PC-9 (cell line): Measurements from ENCODE around the gene FXYD7. TPM values are rescaled to one million over a fixed set of nuclear protein-coding genes. Genes with fewer than 3 reads are reported as not detected.

ENCODE experiments used
- Bru-seq: library from RNA; stranded (reverse); fragments of 400-500 nt; gene quantifications from one replicate; lab custom pipeline; 2021; lab: Mats Ljungman, UMichigan
- BruChase-seq, 2 experiments: library from RNA; stranded (reverse); fragments of 400-500 nt; gene quantifications; one replicate each; lab custom pipeline; 2021; lab: Mats Ljungman, UMichigan
- BruUV-seq: library from RNA; stranded (reverse); fragments of 400-500 nt; replicated peaks from 2 replicates; lab custom pipeline; 2021; lab: Mats Ljungman, UMichigan
- CTCF ChIA-PET: fragments of 300-600 bp; sonication (Branson Sonifier 250); formaldehyde crosslinking; loops from one replicate; lab custom pipeline; 2022; ENCODE audit warnings: antibody characterized with exemption; lab: Charles Lee
- POLR2A ChIA-PET: fragments of 300-600 bp; sonication (Branson Sonifier 250); formaldehyde crosslinking; loops from one replicate; lab custom pipeline; 2022; ENCODE audit warnings: antibody characterized with exemption; ENCODE audit not compliant: unreplicated experiment; lab: Charles Lee
- DNase-seq, 2 experiments: peaks; one replicate each; pipeline versions ENCODE4 v3.0.0 to v3.0.0-alpha.2; 2015 to 2022; ENCODE audit warnings: mixed read lengths in 1 of 2
- H2AFZ ChIP-seq: fragments of 200-600 bp; sonication (generic); 2 replicates; pipeline ENCODE4 v1.8.1; 2017; ENCODE audit warnings: antibody characterized with exemption
- H3F3A ChIP-seq: fragments of 200-600 bp; sonication (generic); 2 replicates; pipeline ENCODE4 v1.8.1; 2017; ENCODE audit warnings: antibody characterized with exemption, mild to moderate bottlenecking, low read depth; ENCODE audit not compliant: insufficient read depth
- H3K27ac ChIP-seq: fragments of 200-600 bp; sonication (generic); 2 replicates; pipeline ENCODE4 v1.6.1; 2016; ENCODE audit warnings: mixed run types
- H3K27me3 ChIP-seq: fragments of 200-600 bp; sonication (generic); 2 replicates; pipeline ENCODE4 v1.6.1; 2016; ENCODE audit warnings: low read depth, mixed run types; ENCODE audit not compliant: insufficient read depth
- H3K36me3 ChIP-seq: fragments of 200-600 bp; sonication (generic); 2 replicates; pipeline ENCODE4 v1.6.1; 2016; ENCODE audit warnings: low read depth, mixed run types
- H3K4me1 ChIP-seq: fragments of 200-600 bp; sonication (generic); replicated peaks from 2 replicates; pipeline ENCODE4 v1.6.1; 2016; ENCODE audit warnings: mixed run types; ENCODE audit not compliant: insufficient read depth
- H3K4me2 ChIP-seq: fragments of 200-600 bp; sonication (generic); 2 replicates; pipeline ENCODE4 v1.6.1; 2017; ENCODE audit warnings: mixed run types
- H3K4me3 ChIP-seq: fragments of 200-600 bp; sonication (generic); 2 replicates; pipeline ENCODE4 v1.6.1; 2016; ENCODE audit warnings: mixed run types
- H3K79me2 ChIP-seq: fragments of 200-600 bp; sonication (generic); 2 replicates; pipeline ENCODE4 v1.6.1; 2017; ENCODE audit warnings: low read depth, mixed run types
- H3K9me2 ChIP-seq: fragments of 200-600 bp; sonication (generic); 2 replicates; pipeline ENCODE4 v1.8.1; 2017; ENCODE audit warnings: mild to moderate bottlenecking; ENCODE audit not compliant: insufficient read depth
- H3K9me3 ChIP-seq: fragments of 200-600 bp; sonication (generic); 2 replicates; pipeline ENCODE4 v1.8.1; 2016; ENCODE audit warnings: low read depth; ENCODE audit not compliant: insufficient read depth
- H4K20me1 ChIP-seq: fragments of 200-600 bp; sonication (generic); 2 replicates; pipeline ENCODE4 v1.8.1; 2017; ENCODE audit not compliant: insufficient read depth
- EZH2 ChIP-seq: fragments of 200-600 bp; sonication (generic); IDR thresholded peaks from 2 replicates; pipeline ENCODE4 v1.8.0; 2017; ENCODE audit warnings: antibody characterized with exemption, low read depth
- intact Hi-C: fragments of 100-400 bp; cut with micrococcal nuclease; formaldehyde crosslinking; loops from one replicate; pipeline ENCODE4 v1.10.0; 2022; ENCODE audit not compliant: unreplicated experiment
- long read RNA-seq: library from polyadenylated mRNA; stranded (forward); transcript quantifications from one replicate; pipeline ENCODE4 v2.0.0, GENCODE V29; 2022
- total RNA-seq: library from RNA; stranded (reverse); gene quantifications from 2 replicates; pipeline ENCODE4 v1.2.3, GENCODE V29; 2021
- TF ChIP-seq, protein P1 (sequence below): fragments of 200-600 bp; sonication (generic); conservative IDR thresholded peaks from 2 replicates; pipeline ENCODE4 v1.6.1; 2017; ENCODE audit warnings: mixed run types, antibody characterized with exemption, mild to moderate bottlenecking, moderate library complexity

Gene FXYD7, protein sequence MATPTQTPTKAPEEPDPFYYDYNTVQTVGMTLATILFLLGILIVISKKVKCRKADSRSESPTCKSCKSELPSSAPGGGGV
- total RNA-seq (not detected in 2 replicates), Bru-seq, nascent RNA (not detected), BruChase-seq, experiment 1, labeled RNA remaining after a 2-hour chase (not detected), BruChase-seq, experiment 2, labeled RNA remaining after a 6-hour chase (not detected)
- long read RNA-seq, partial matches to known transcripts: 0 of 8 reads
- long read RNA-seq, other reads (novel, unspliced or antisense): 8 of 8 reads

DNA sequence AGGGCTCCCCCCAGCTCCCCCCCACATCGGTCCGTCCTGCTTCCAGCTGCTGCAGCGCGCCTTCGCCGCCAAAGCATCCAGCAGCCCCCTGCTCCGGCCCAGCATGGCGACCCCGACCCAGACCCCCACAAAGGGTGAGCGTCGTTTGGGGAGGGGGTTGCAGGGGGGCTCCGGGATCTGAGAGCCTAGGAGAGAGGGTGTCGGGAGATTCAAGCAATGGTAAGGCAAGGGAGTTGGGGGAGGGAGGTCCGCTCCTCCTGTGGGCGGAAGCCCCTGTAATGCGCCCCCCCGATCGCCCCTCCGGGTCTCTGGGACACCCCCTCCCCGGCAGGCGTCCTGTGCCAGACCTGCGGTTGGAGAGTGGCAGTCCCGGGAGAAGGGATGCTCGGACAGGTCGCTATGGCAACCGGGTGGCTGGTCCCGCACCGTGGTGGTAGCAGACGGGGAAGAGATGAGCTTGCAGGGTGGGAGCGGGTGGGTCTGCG is at the start of gene FXYD7:
FXYD7 (plus strand) TSS at position 25 of the 485 bp plus-strand sequence; CDS start at position 104, 79 bp downstream.
- Histone ChIP-seq H3K9me3 (no peaks in the 10 kb centered on the region), H3K4me1 (peaks cover 20% of the 10 kb centered on the region), H3K4me2 (peak within 1 kb of the TSS; percentile 74), H3K27me3 (no peaks in the 10 kb centered on the region), H3K79me2 (no peaks in the 10 kb centered on the region), H2AFZ (no peak within 1 kb of the TSS), H3F3A (peaks cover 26% of the 10 kb centered on the region; the same call in 1 of the 2 replicates), H3K36me3 (no peaks in the 10 kb centered on the region), H4K20me1 (no peaks in the 10 kb centered on the region), H3K4me3 (peak within 1 kb of the TSS; percentile 38; the same call in 1 of the 2 replicates), H3K9me2 (no peaks in the 10 kb centered on the region), H3K27ac (no peak within 1 kb of the TSS)
- no TSS peak for BruUV-seq
- no peak for DNase-seq
- TF ChIP-seq EZH2: no peak
- TF ChIP-seq, protein P1, sequence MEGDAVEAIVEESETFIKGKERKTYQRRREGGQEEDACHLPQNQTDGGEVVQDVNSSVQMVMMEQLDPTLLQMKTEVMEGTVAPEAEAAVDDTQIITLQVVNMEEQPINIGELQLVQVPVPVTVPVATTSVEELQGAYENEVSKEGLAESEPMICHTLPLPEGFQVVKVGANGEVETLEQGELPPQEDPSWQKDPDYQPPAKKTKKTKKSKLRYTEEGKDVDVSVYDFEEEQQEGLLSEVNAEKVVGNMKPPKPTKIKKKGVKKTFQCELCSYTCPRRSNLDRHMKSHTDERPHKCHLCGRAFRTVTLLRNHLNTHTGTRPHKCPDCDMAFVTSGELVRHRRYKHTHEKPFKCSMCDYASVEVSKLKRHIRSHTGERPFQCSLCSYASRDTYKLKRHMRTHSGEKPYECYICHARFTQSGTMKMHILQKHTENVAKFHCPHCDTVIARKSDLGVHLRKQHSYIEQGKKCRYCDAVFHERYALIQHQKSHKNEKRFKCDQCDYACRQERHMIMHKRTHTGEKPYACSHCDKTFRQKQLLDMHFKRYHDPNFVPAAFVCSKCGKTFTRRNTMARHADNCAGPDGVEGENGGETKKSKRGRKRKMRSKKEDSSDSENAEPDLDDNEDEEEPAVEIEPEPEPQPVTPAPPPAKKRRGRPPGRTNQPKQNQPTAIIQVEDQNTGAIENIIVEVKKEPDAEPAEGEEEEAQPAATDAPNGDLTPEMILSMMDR: no peak
- CTCF ChIA-PET: interaction anchor here (0.6 to 1.1 kb wide), 4 partner anchors 11 to 306 kb away, joined by 3 to 15 read pairs (median 6); no protein-coding TSS in a partner anchor
- intact Hi-C loops: loop anchor here (2.0 to 10.0 kb wide), 4 partner anchors 74 to 212 kb away; partner anchors contain the start of genes FFAR3 and USF2
- POLR2A ChIA-PET: interaction anchor here (0.7 kb wide), 1 partner anchor 176 kb away, joined by 7 read pairs; no protein-coding TSS in a partner anchor

DNA sequence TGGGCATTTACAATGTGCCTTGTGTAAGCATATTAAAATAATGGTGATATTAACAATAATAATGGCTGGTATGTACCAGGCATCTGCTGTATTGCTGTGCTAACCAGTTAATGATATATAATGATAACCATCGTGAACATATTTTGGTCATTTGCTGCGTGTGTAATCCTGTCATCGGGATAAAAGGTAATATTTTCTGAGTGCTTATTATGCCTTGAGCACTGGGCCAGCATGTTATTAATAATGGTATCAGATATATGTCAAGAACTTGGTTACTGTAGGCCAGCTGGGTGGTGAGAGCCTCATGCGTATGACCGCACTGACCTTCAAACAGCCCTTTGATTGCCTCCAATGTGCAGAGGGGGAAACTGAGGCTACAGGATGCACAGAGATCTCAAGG is 49.6 kb upstream of the FXYD7 start:
- Histone ChIP-seq H3K9me2 (no peaks in the 10 kb centered on the region), H2AFZ (no peak overlapping the region), H3K4me1 (0 out of 2 replicates have a peak, but pooled peaks cover 4% of the 10 kb centered on the region), H3K36me3 (no peaks in the 10 kb centered on the region), H4K20me1 (no peaks in the 10 kb centered on the region), H3F3A (peaks cover 6% of the 10 kb centered on the region; the same call in 1 of the 2 replicates), H3K79me2 (no peaks in the 10 kb centered on the region), H3K4me3 (no peak overlapping the region), H3K4me2 (no peak overlapping the region), H3K9me3 (no peaks in the 10 kb centered on the region), H3K27me3 (no peaks in the 10 kb centered on the region), H3K27ac (no peak overlapping the region)
- intact Hi-C loops: no loop called here
- TF ChIP-seq, protein P1: no peak
- no peak for TF ChIP-seq EZH2
- POLR2A ChIA-PET: no interaction called here
- no TSS peak for BruUV-seq
- CTCF ChIA-PET: interaction anchor here (0.6 kb wide), 1 partner anchor 18 kb away, joined by 3 read pairs; no protein-coding TSS in a partner anchor
- no peak for DNase-seq

DNA sequence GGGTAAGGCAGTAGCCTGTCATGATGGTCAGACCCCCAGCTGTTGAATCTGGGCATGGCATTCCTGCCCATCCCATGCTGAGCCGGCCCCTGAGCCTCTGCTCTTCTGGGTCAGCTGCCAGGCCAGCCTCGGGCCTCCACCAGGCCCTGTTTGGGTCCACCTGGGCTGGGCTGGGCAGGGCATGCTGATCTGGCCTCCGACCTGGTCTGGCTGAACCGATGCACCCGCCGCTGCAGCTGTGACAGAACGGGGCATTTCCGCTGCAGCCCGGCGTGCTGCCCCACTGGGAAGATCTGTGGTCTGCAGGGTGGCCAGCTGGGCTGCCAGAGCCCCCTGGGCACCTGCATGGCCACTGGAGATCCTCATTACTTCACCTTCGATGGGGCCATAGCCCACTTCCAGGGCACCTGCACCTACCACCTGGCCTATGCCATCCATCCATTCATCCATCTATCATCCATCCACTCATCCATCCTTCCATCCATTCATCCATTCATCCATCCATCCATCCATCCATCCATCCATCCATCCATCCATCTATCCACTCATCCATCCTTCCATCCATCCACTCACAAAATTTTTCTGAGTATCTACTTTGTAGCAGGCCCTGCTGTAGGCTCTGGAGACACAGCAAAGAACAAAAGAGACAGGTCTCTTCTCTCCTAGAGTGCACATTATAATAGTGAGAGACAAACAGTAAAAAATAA is 49.0 kb upstream of the FXYD7 start:
- BruUV-seq: no TSS peak
- TF ChIP-seq, protein P1: no peak
- TF ChIP-seq EZH2: no peak
- CTCF ChIA-PET: no interaction called here
- Histone ChIP-seq H3K4me3 (no peak overlapping the region), H3K4me1 (no peaks in the 10 kb centered on the region), H3K27ac (no peak overlapping the region), H2AFZ (no peak overlapping the region), H4K20me1 (no peaks in the 10 kb centered on the region), H3K9me3 (no peaks in the 10 kb centered on the region), H3K27me3 (no peaks in the 10 kb centered on the region), H3K79me2 (no peaks in the 10 kb centered on the region), H3K36me3 (no peaks in the 10 kb centered on the region), H3K4me2 (no peak overlapping the region), H3F3A (peaks cover 6% of the 10 kb centered on the region; the same call in 1 of the 2 replicates), H3K9me2 (no peaks in the 10 kb centered on the region)
- DNase-seq: no peak
- intact Hi-C loops: no loop called here
- POLR2A ChIA-PET: no interaction called here
